ENCODE data around the gene CDK5RAP2.
A peak's percentile ranks its signal among the peaks of the same experiment; 100 is the strongest.

CDK5RAP2 gene

GRCh38 chr9:120610975-120611689, 31.2 kb upstream of the CDK5RAP2 start:
- Histone ChIP-seq H3K4me3 (no peak overlapping the region), H3K9me3 (no peaks in the 10 kb centered on the region), H3K4me1 (0 out of 2 replicates have a peak, but pooled peaks cover 3% of the 10 kb centered on the region), H3K27me3 (ENCODE audit: low read depth) (no peaks in the 10 kb centered on the region), H3K36me3 (replicated peaks) (peaks cover 29% of the 10 kb centered on the region)
- DNase-seq (ENCODE audit: low spot score in 2 of 2): peak in 1 of 2 experiments; percentile 31
- in situ Hi-C loops (cut with MboI; ENCODE audit: low sequenced_read_pairs): loop anchor here (25.0 kb wide), 1 partner anchor 326 kb away; the partner anchor contains the start of gene TRAF1

- Histone ChIP-seq H3K36me3 (replicated peaks) (peaks cover 36% of the 10 kb centered on the region), H3K27me3 (ENCODE audit: low read depth) (no peaks in the 10 kb centered on the region), H3K4me3 (no peak overlapping the region), H3K4me1 (0 out of 2 replicates have a peak, but pooled peaks cover 3% of the 10 kb centered on the region), H3K9me3 (no peaks in the 10 kb centered on the region)
- no peak for DNase-seq (ENCODE audit: low spot score in 2 of 2)
- in situ Hi-C loops (cut with MboI; ENCODE audit: low sequenced_read_pairs): loop anchor here (25.0 kb wide), 1 partner anchor 328 kb away; the partner anchor contains the start of gene TRAF1
Measured at GRCh38 chr9:120609636-120610035, 29.7 kb upstream of the CDK5RAP2 start.

DNA sequence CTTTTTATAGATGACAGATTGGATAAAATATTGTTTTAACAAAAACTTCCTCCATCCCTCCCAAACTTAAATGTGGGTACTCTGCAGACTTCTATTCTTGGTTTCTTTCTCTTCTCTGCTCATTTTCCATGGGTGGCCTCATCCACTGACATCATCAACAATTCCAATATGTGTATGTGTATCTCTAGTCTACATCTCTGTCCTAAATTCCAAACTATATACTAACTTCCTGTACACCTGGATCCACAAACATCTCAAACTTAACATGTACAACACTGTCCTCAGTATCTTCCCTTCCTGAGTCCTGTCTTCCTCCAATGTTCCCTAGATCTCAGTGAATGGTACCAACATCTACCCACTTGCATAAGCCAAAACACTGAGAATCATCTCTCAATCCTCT, 28.5 kb upstream of the CDK5RAP2 start:
- H3K4me1 ChIP-seq: no peaks in the 10 kb centered on the region; the same call in 1 of the 2 replicates
- H3K4me3 ChIP-seq: no peak overlapping the region
- DNase-seq (ENCODE audit: low spot score in 2 of 2): no peak
- H3K9me3 ChIP-seq: no peaks in the 10 kb centered on the region
- peaks cover 38% of the 10 kb centered on the region for H3K36me3 ChIP-seq (replicated peaks)
- in situ Hi-C loops (cut with MboI; ENCODE audit: low sequenced_read_pairs): loop anchor here (25.0 kb wide), 1 partner anchor 329 kb away; the partner anchor contains the start of gene TRAF1
- H3K27me3 ChIP-seq (ENCODE audit: low read depth): no peaks in the 10 kb centered on the region

DNA sequence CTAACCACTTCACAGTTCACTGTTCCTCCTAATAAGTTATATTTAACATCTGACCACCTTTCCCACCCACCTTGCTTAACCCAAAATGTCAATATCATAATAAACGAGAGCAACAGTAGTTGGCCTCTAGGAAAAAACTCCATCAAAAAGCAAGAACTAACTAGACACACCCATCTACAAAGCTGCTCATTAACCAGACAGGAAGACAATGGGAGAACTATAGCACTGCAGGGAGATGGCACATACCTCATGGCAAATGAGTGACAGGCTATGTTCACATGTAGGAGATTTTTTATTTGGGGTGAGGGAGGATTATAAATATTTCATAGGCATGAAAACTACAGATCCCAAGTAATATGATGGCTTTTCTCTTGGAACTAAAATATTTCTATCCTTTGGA, 23.6 kb upstream of the CDK5RAP2 start:
- Histone ChIP-seq H3K27me3 (ENCODE audit: low read depth) (no peaks in the 10 kb centered on the region), H3K4me1 (no peaks in the 10 kb centered on the region; the same call in 1 of the 2 replicates), H3K36me3 (replicated peaks) (peaks cover 29% of the 10 kb centered on the region), H3K9me3 (no peaks in the 10 kb centered on the region), H3K4me3 (no peak overlapping the region)
- in situ Hi-C loops (cut with MboI; ENCODE audit: low sequenced_read_pairs): loop anchor here (25.0 kb wide), 1 partner anchor 334 kb away; the partner anchor contains the start of gene TRAF1
- DNase-seq (ENCODE audit: low spot score in 2 of 2): no peak

DNA sequence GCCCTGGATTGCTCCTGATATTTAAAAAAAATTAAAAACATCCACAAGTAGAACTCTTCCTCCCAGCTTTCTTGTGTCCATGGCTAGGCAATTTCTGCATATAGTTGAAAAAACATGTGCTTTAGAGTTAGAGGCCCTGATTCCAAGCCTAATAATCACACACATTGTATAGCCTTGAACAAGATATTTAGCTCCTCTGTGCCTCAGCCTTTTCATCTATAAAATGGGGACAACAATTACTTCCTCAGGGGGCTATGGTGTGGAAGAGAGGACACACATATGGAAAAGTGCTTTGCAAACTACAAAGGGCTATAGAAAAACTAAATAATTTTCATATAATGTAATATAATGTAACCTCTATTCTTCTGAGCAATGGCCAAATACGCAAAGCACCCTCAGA, 23.0 kb upstream of the CDK5RAP2 start:
- H3K27me3 ChIP-seq (ENCODE audit: low read depth): no peaks in the 10 kb centered on the region
- DNase-seq (ENCODE audit: low spot score in 2 of 2): no peak
- no peaks in the 10 kb centered on the region for H3K9me3 ChIP-seq
- H3K4me3 ChIP-seq: no peak overlapping the region
- in situ Hi-C loops (cut with MboI; ENCODE audit: low sequenced_read_pairs): loop anchor here (25.0 kb wide), 1 partner anchor 334 kb away; the partner anchor contains the start of gene TRAF1
- peaks cover 25% of the 10 kb centered on the region for H3K36me3 ChIP-seq (replicated peaks)
- no peaks in the 10 kb centered on the region; the same call in 1 of the 2 replicates for H3K4me1 ChIP-seq

- Histone ChIP-seq H3K4me3 (no peak overlapping the region), H3K36me3 (replicated peaks) (no peaks in the 10 kb centered on the region), H3K27me3 (ENCODE audit: low read depth) (no peaks in the 10 kb centered on the region), H3K9me3 (no peaks in the 10 kb centered on the region), H3K4me1 (no peaks in the 10 kb centered on the region)
- DNase-seq (ENCODE audit: low spot score in 2 of 2): no peak
- in situ Hi-C loops (cut with MboI; ENCODE audit: low sequenced_read_pairs): no loop called here
Measured at GRCh38 chr9:120593955-120594277, 13.9 kb upstream of the CDK5RAP2 start.

- in situ Hi-C loops (cut with MboI; ENCODE audit: low sequenced_read_pairs): no loop called here
- no peak for DNase-seq (ENCODE audit: low spot score in 2 of 2)
- no peaks in the 10 kb centered on the region for H3K4me1 ChIP-seq
- H3K4me3 ChIP-seq: no peak overlapping the region
- no peaks in the 10 kb centered on the region for H3K36me3 ChIP-seq (replicated peaks)
- H3K9me3 ChIP-seq: no peaks in the 10 kb centered on the region
- H3K27me3 ChIP-seq (ENCODE audit: low read depth): no peaks in the 10 kb centered on the region
Measured at GRCh38 chr9:120593250-120593954, 13.4 kb upstream of the CDK5RAP2 start.

DNA sequence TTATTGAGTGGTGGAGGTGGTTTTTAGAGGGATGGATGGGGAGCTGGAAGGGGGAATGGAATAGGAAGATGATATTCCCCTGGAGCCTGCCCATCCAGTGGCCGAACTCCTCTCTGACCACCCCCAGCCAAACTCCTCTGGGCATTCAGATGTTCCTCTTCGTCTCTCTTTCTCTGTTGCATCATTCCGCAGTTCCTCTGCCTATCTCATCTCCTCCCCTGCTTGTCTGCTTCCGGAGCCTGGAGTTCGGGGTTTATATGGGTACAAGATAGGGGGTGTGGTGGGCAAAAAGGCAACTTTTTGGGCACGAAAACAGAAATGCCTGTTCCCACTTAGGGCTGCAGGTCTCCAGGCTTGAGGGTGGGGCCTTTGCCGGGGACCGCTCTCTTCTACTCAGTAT, 12.2 kb upstream of the CDK5RAP2 start:
- no peak overlapping the region for H3K4me3 ChIP-seq
- H3K27me3 ChIP-seq (ENCODE audit: low read depth): no peaks in the 10 kb centered on the region
- in situ Hi-C loops (cut with MboI; ENCODE audit: low sequenced_read_pairs): no loop called here
- no peaks in the 10 kb centered on the region for H3K36me3 ChIP-seq (replicated peaks)
- DNase-seq (ENCODE audit: low spot score in 2 of 2): no peak
- H3K4me1 ChIP-seq: no peaks in the 10 kb centered on the region
- H3K9me3 ChIP-seq: no peaks in the 10 kb centered on the region

DNA sequence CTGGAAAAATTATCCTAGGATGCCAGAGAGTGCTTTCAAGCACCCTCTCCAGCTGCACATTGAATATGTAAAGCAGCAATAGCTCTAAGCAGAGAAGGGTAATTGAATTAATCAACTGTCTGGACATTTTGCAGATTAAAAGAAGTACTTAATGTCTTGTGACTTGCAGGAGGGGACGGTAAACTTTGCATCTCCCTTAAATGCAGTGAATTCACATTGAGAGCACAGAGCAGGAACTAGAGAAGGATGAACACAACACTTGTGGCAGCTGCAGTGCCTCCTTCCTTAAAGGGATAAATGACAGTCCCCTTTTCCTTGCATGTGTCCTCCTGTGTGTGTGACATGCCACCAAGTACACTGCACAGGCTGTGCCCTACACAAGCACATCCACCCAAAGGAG, 7.4 kb upstream of the CDK5RAP2 start:
- no peak for DNase-seq (ENCODE audit: low spot score in 2 of 2)

DNA sequence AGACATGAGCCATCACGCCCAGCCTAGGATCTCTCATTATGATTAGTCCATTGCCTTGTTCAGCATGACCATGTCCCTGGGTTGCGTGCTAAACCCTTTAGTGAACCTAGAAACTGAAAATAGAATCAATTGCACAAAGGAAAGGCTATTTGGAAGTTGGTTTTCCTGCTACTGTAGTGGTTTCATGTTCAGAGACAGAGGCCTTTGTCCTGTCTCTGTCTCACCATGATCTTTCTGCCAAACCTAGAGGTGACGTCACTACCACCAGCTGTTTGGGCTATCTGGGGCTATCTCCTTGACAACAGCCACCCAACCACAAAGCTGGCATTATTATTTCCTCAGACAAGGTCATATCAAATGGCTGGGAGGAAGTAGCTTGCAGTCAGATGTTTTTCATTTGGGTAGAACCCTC, 4.0 kb upstream of the CDK5RAP2 start:
- in situ Hi-C loops (cut with MboI; ENCODE audit: low sequenced_read_pairs): no loop called here
- peaks cover 4% of the 10 kb centered on the region; the same call in 1 of the 2 replicates for H3K36me3 ChIP-seq (replicated peaks)
- DNase-seq (ENCODE audit: low spot score in 2 of 2): peak in 1 of 2 experiments; percentile 31
- no peak overlapping the region for H3K4me3 ChIP-seq
- H3K4me1 ChIP-seq: peaks cover 7% of the 10 kb centered on the region
- H3K27me3 ChIP-seq (ENCODE audit: low read depth): no peaks in the 10 kb centered on the region
- H3K9me3 ChIP-seq: no peaks in the 10 kb centered on the region

More for the DNA sequence above, 7.4 kb upstream of the CDK5RAP2 start:
- in situ Hi-C loops (cut with MboI; ENCODE audit: low sequenced_read_pairs): no loop called here
- Histone ChIP-seq H3K36me3 (replicated peaks) (no peaks in the 10 kb centered on the region), H3K27me3 (ENCODE audit: low read depth) (no peaks in the 10 kb centered on the region), H3K9me3 (no peaks in the 10 kb centered on the region), H3K4me1 (no peaks in the 10 kb centered on the region), H3K4me3 (no peak overlapping the region)

- Histone ChIP-seq H3K36me3 (replicated peaks) (peaks cover 8% of the 10 kb centered on the region), H3K4me1 (peaks cover 21% of the 10 kb centered on the region), H3K27me3 (ENCODE audit: low read depth) (no peaks in the 10 kb centered on the region), H3K9me3 (no peaks in the 10 kb centered on the region), H3K4me3 (peak overlapping the region; percentile 91)
- peak in 1 of 2 experiments; percentile 26 for DNase-seq (ENCODE audit: low spot score in 2 of 2)
- in situ Hi-C loops (cut with MboI; ENCODE audit: low sequenced_read_pairs): no loop called here
Measured at GRCh38 chr9:120579139-120580050, 572 bp downstream of the CDK5RAP2 start.

DNA sequence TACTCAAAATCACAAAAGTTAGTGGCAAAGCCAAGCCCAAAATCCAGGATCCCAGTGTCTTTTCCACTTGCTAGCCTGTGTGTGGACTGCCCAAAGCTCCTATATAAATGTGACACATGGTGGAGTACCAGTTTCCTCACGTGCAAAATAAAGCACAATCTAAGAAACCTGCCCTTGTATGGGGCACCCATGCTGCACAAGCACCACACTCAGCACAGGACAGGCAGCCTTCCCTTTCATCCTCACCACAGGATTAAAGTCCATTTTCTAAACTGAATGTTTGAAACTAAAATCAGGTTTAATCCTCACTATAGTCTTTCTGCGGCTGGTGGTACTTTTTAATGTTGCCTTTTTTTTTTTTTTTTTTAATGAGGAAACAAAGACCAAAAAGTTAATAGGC, 5.5 kb downstream of the CDK5RAP2 start:
- H3K9me3 ChIP-seq: no peaks in the 10 kb centered on the region
- peaks cover 21% of the 10 kb centered on the region for H3K4me1 ChIP-seq
- no peak for DNase-seq (ENCODE audit: low spot score in 2 of 2)
- no peaks in the 10 kb centered on the region for H3K27me3 ChIP-seq (ENCODE audit: low read depth)
- H3K4me3 ChIP-seq: no peak overlapping the region
- H3K36me3 ChIP-seq (replicated peaks): peaks cover 38% of the 10 kb centered on the region
- in situ Hi-C loops (cut with MboI; ENCODE audit: low sequenced_read_pairs): no loop called here

- Histone ChIP-seq H3K36me3 (replicated peaks) (peaks cover 52% of the 10 kb centered on the region), H3K4me3 (no peak overlapping the region), H3K27me3 (ENCODE audit: low read depth) (no peaks in the 10 kb centered on the region), H3K4me1 (peaks cover 12% of the 10 kb centered on the region), H3K9me3 (no peaks in the 10 kb centered on the region)
- in situ Hi-C loops (cut with MboI; ENCODE audit: low sequenced_read_pairs): no loop called here
- no peak for DNase-seq (ENCODE audit: low spot score in 2 of 2)
Measured at GRCh38 chr9:120572472-120572871, 7.5 kb downstream of the CDK5RAP2 start.
